ENCODE measurements around the gene UBXN11.

DNA sequence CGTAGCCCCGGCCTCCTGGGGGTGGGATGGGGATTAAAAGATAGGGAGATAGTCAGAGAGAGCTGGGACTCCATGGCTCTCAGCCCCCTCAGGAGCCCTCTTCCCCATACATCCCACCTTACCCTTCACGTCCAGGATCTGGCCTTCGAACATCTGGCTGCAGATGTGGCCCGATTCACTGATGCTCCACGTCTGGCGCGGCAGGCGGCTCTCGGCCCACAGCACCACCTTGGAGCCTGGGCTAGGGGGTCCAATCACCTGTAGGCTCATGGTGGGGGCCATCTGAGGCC, 15.6 kb upstream of the UBXN11 start:
- TF ChIP-seq, protein P1, sequence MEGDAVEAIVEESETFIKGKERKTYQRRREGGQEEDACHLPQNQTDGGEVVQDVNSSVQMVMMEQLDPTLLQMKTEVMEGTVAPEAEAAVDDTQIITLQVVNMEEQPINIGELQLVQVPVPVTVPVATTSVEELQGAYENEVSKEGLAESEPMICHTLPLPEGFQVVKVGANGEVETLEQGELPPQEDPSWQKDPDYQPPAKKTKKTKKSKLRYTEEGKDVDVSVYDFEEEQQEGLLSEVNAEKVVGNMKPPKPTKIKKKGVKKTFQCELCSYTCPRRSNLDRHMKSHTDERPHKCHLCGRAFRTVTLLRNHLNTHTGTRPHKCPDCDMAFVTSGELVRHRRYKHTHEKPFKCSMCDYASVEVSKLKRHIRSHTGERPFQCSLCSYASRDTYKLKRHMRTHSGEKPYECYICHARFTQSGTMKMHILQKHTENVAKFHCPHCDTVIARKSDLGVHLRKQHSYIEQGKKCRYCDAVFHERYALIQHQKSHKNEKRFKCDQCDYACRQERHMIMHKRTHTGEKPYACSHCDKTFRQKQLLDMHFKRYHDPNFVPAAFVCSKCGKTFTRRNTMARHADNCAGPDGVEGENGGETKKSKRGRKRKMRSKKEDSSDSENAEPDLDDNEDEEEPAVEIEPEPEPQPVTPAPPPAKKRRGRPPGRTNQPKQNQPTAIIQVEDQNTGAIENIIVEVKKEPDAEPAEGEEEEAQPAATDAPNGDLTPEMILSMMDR (IDR thresholded peaks at IDR 0.05 in 4 of 5, conservative IDR thresholded peaks at IDR 0.05 in 1 of 5), result no peak
- no peak for TF ChIP-seq POLR2A (IDR thresholded peaks at IDR 0.05)
